K562 (cell line): Measurements from ENCODE around the gene AUNIP. TPM values are rescaled to one million over a fixed set of nuclear protein-coding genes. Genes with fewer than 3 reads are reported as not detected.

Experiments
- CBX5 ChIP-seq: IDR thresholded peaks from 2 replicates; pipeline ENCODE4 v1.6.1; 2014; ENCODE audit warnings: low read depth, borderline replicate concordance
- EHMT2 ChIP-seq: fragments of 450-650 bp; IDR thresholded peaks from 2 replicates; pipeline ENCODE4 v1.6.1; 2018; ENCODE audit warnings: antibody characterized with exemption
- GABPB1 ChIP-seq: sonication (generic); formaldehyde crosslinking; IDR thresholded peaks from 2 replicates; pipeline ENCODE4 v1.8.0; 2022; ENCODE audit warnings: mild to moderate bottlenecking, missing genetic modification reagents
- HIVEP1 ChIP-seq: fragments of 250-450 bp; sonication (Bioruptor Pico); IDR thresholded peaks from 2 replicates; pipeline ENCODE4 v1.4.0; 2020; ENCODE audit warnings: mild to moderate bottlenecking
- HNRNPLL ChIP-seq: fragments of 200-400 bp; formaldehyde crosslinking; IDR thresholded peaks from 2 replicates; pipeline ENCODE4 v1.6.1; 2017; ENCODE audit warnings: low read length, low read depth, mild to moderate bottlenecking; ENCODE audit not compliant: poor library complexity, severe bottlenecking
- RAD21 ChIP-seq, 2 experiments: fragments of 250-450 bp in 1 of 2; fragments of 450-650 bp in 1 of 2; sonication (Bioruptor Pico) in 1 of 2; formaldehyde crosslinking in 1 of 2; IDR thresholded peaks in 1 of 2; conservative IDR thresholded peaks in 1 of 2; 2 replicates each; pipeline versions ENCODE4 v1.4.0 to v1.8.0; 2020 to 2022; ENCODE audit warnings: mild to moderate bottlenecking in 2 of 2, moderate library complexity in 1 of 2
- polyA plus RNA-seq, 8 experiments: library from polyadenylated mRNA; depleted of rRNA in 4 of 8; stranded (reverse) in 5 of 8; unstranded in 3 of 8; fragments of >200 nt; fragmentation: Nextera tagmentation in 2 of 8; fragmentation: Illumina TruSeq in 1 of 8; extraction: Ambion mirVana in 2 of 8; extraction: Trizol in 1 of 8; gene quantifications; 2 replicates each; pipeline versions ENCODE4 v1.2.1 to v1.2.3, GENCODE V29; 2011 to 2014; ENCODE audit warnings: inconsistent platforms in 1 of 8, missing spikeins in 1 of 8
- total RNA-seq, 7 experiments: library from RNA; depleted of rRNA in 6 of 7; stranded (reverse); fragments of >200 nt in 6 of 7; fragmentation: Illumina TruSeq in 2 of 7; extraction: Trizol in 2 of 7; gene quantifications; 2 replicates each; pipeline versions ENCODE4 v1.2.1 to v1.2.3, GENCODE V29; 2011 to 2021; ENCODE audit warnings: low replicate concordance in 1 of 7
- TF ChIP-seq, protein P1 (sequence below), 2 experiments: IDR thresholded peaks in 1 of 2; conservative IDR thresholded peaks in 1 of 2; 2 replicates each; pipeline ENCODE4 v1.6.1; 2016; ENCODE audit warnings: low read depth in 2 of 2, mild to moderate bottlenecking in 1 of 2, missing compliant biosample characterization in 1 of 2, missing genetic modification characterization in 1 of 2, moderate library complexity in 1 of 2
- TF ChIP-seq, protein P2 (sequence below): fragments of 450-650 bp; IDR thresholded peaks from 2 replicates; pipeline ENCODE4 v1.6.1; 2017; ENCODE audit warnings: antibody characterized with exemption, mild to moderate bottlenecking
- TF ChIP-seq, protein P3 (sequence below): fragments of 450-650 bp; IDR thresholded peaks from 2 replicates; pipeline ENCODE4 v1.6.1; 2016; ENCODE audit warnings: mild to moderate bottlenecking

The AUNIP gene
- total and polyA plus RNA-seq, 9 of the 15 experiments (the other 6 are each of a cell fraction or from before 2014, with no cell fraction given), result 12.1 to 53.8 (median 47.1) TPM

DNA sequence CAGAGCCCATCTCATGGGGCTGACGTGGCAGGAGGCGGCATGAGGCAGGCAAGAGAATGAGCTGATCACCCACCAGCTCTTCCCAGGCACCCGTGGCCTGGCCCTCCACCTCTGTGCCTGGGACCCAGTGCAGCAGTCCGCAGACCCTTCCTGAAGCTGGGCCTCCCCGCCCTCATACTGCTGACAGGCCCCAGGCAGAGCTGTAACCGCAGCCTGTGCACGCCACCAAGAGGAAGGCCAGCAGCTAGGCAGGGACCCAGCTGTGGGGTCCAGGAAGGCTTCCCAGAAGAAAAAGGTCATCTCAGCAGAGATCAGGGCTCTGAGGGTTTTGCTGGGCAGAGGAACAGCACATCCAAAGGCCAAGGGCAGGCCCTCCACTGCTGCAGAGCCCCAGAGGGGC lies 49.3 kb downstream of the AUNIP start (continued):
- TF ChIP-seq, protein P1, sequence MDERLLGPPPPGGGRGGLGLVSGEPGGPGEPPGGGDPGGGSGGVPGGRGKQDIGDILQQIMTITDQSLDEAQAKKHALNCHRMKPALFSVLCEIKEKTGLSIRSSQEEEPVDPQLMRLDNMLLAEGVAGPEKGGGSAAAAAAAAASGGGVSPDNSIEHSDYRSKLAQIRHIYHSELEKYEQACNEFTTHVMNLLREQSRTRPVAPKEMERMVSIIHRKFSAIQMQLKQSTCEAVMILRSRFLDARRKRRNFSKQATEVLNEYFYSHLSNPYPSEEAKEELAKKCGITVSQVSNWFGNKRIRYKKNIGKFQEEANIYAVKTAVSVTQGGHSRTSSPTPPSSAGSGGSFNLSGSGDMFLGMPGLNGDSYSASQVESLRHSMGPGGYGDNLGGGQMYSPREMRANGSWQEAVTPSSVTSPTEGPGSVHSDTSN (CRISPR knock-in tag; IDR thresholded peaks at IDR 0.05; ENCODE audit: low read depth), result no peak
- TF ChIP-seq, protein P1 (tag; conservative IDR thresholded peaks at IDR 0.05; ENCODE audit: low read depth), result no peak
- TF ChIP-seq HNRNPLL (no peak), HIVEP1 (CRISPR knock-in tag) (no peak), EHMT2 (no peak), CBX5 (no peak), RAD21 (CRISPR knock-in tag; conservative IDR thresholded peaks at IDR 0.05 in 1 of 2, IDR thresholded peaks at IDR 0.05 in 1 of 2) (peak in 1 of 2 experiments; percentile 40; a peak in 2 of 4 replicates), GABPB1 (CRISPR knock-in tag) (0 out of 2 replicates have a peak, but pooled peaks have one; percentile 8)
- TF ChIP-seq, protein P2, sequence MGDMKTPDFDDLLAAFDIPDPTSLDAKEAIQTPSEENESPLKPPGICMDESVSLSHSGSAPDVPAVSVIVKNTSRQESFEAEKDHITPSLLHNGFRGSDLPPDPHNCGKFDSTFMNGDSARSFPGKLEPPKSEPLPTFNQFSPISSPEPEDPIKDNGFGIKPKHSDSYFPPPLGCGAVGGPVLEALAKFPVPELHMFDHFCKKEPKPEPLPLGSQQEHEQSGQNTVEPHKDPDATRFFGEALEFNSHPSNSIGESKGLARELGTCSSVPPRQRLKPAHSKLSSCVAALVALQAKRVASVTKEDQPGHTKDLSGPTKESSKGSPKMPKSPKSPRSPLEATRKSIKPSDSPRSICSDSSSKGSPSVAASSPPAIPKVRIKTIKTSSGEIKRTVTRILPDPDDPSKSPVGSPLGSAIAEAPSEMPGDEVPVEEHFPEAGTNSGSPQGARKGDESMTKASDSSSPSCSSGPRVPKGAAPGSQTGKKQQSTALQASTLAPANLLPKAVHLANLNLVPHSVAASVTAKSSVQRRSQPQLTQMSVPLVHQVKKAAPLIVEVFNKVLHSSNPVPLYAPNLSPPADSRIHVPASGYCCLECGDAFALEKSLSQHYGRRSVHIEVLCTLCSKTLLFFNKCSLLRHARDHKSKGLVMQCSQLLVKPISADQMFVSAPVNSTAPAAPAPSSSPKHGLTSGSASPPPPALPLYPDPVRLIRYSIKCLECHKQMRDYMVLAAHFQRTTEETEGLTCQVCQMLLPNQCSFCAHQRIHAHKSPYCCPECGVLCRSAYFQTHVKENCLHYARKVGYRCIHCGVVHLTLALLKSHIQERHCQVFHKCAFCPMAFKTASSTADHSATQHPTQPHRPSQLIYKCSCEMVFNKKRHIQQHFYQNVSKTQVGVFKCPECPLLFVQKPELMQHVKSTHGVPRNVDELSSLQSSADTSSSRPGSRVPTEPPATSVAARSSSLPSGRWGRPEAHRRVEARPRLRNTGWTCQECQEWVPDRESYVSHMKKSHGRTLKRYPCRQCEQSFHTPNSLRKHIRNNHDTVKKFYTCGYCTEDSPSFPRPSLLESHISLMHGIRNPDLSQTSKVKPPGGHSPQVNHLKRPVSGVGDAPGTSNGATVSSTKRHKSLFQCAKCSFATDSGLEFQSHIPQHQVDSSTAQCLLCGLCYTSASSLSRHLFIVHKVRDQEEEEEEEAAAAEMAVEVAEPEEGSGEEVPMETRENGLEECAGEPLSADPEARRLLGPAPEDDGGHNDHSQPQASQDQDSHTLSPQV, result no peak
- TF ChIP-seq, protein P3, sequence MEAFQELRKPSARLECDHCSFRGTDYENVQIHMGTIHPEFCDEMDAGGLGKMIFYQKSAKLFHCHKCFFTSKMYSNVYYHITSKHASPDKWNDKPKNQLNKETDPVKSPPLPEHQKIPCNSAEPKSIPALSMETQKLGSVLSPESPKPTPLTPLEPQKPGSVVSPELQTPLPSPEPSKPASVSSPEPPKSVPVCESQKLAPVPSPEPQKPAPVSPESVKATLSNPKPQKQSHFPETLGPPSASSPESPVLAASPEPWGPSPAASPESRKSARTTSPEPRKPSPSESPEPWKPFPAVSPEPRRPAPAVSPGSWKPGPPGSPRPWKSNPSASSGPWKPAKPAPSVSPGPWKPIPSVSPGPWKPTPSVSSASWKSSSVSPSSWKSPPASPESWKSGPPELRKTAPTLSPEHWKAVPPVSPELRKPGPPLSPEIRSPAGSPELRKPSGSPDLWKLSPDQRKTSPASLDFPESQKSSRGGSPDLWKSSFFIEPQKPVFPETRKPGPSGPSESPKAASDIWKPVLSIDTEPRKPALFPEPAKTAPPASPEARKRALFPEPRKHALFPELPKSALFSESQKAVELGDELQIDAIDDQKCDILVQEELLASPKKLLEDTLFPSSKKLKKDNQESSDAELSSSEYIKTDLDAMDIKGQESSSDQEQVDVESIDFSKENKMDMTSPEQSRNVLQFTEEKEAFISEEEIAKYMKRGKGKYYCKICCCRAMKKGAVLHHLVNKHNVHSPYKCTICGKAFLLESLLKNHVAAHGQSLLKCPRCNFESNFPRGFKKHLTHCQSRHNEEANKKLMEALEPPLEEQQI, result no peak
